H1 (cell line): ENCODE measurements around the gene SPTBN5. TPM values are rescaled to one million over a fixed set of nuclear protein-coding genes. Genes with fewer than 3 reads are reported as not detected.

Experiments
- BCL11A ChIP-seq, 2 experiments: IDR thresholded peaks; one replicate each; pipeline ENCODE4 v1.6.1; 2011; ENCODE audit warnings: low read depth in 2 of 2, low read length in 2 of 2, mild to moderate bottlenecking in 2 of 2
- BRCA1 ChIP-seq: IDR thresholded peaks from 2 replicates; pipeline ENCODE4 v1.6.1; 2012; ENCODE audit warnings: low read depth, low read length, improper control_type of control experiment
- CBX5 ChIP-seq: fragments of 300-800, 300-1000 bp; sonication (generic); IDR thresholded peaks from 2 replicates; pipeline ENCODE4 v1.7.1; 2016; ENCODE audit warnings: antibody characterized with exemption, low read length, low read depth
- CBX8 ChIP-seq: fragments of 300-800, 300-1000 bp; sonication (generic); IDR thresholded peaks from 2 replicates; pipeline ENCODE4 v1.7.1; 2016; ENCODE audit warnings: low read depth, low read length, borderline replicate concordance
- CHD2 ChIP-seq: IDR thresholded peaks from 2 replicates; pipeline ENCODE4 v1.6.1; 2012; ENCODE audit warnings: low read length, improper control_type of control experiment
- EGR1 ChIP-seq: IDR thresholded peaks from 2 replicates; pipeline ENCODE4 v1.6.1; 2011; ENCODE audit warnings: low read depth, low read length, borderline replicate concordance
- FOSL1 ChIP-seq: IDR thresholded peaks from 2 replicates; pipeline ENCODE4 v1.6.1; 2011; ENCODE audit warnings: mild to moderate bottlenecking, low read depth, low read length, moderate library complexity; ENCODE audit not compliant: insufficient read depth
- JUN ChIP-seq: IDR thresholded peaks from 2 replicates; pipeline ENCODE4 v1.6.1; 2011; ENCODE audit warnings: low read depth, mild to moderate bottlenecking, improper control_type of control experiment, low read length
- KDM5A ChIP-seq: fragments of 200-600 bp; IDR thresholded peaks from 2 replicates; pipeline ENCODE4 v1.7.1; 2012; ENCODE audit warnings: mild to moderate bottlenecking, low read length, inconsistent platforms, mixed read lengths
- MAFK ChIP-seq: IDR thresholded peaks from 2 replicates; pipeline ENCODE4 v1.6.1; 2012; ENCODE audit warnings: low read depth, mild to moderate bottlenecking, improper control_type of control experiment, low read length
- PHF8 ChIP-seq: fragments of 200-600 bp; sonication (generic); conservative IDR thresholded peaks from 2 replicates; pipeline ENCODE4 v1.7.1; 2012; ENCODE audit warnings: low read depth, mild to moderate bottlenecking, inconsistent platforms, low read length, moderate library complexity
- POLR2AphosphoS5 ChIP-seq: IDR thresholded peaks from 2 replicates; pipeline ENCODE4 v1.6.1; 2011; ENCODE audit warnings: low read depth, low read length
- RAD21 ChIP-seq, 2 experiments: IDR thresholded peaks in 1 of 2; conservative IDR thresholded peaks in 1 of 2; 2 replicates each; pipeline ENCODE4 v1.6.1; 2011; ENCODE audit warnings: low read depth in 2 of 2, low read length in 2 of 2, improper control_type of control experiment in 1 of 2, inconsistent platforms in 1 of 2, mild to moderate bottlenecking in 1 of 2, moderate library complexity in 1 of 2
- RBBP5 ChIP-seq: IDR thresholded peaks from 2 replicates; pipeline ENCODE4 v1.7.1; 2012; ENCODE audit warnings: low read depth, mild to moderate bottlenecking, inconsistent platforms, low read length, moderate library complexity, borderline replicate concordance
- RXRA ChIP-seq: IDR thresholded peaks from 2 replicates; pipeline ENCODE4 v1.6.1; 2011; ENCODE audit warnings: low read depth, mild to moderate bottlenecking, low read length, moderate library complexity; ENCODE audit not compliant: insufficient read depth
- SAP30 ChIP-seq: fragments of 300-600 bp; sonication (generic); IDR thresholded peaks from 2 replicates; pipeline ENCODE4 v1.7.1; 2012; ENCODE audit warnings: low read length, moderate library complexity, mild to moderate bottlenecking, inconsistent platforms; ENCODE audit not compliant: insufficient read depth, insufficient replicate concordance
- TAF7 ChIP-seq: optimal IDR thresholded peaks from 2 replicates; pipeline ENCODE3; 2011; ENCODE audit warnings: low read depth, mild to moderate bottlenecking, inconsistent platforms, low read length, moderate library complexity, borderline replicate concordance
- polyA plus RNA-seq, 7 experiments: library from polyadenylated mRNA; depleted of rRNA in 3 of 7; stranded (reverse) in 5 of 7; unstranded in 2 of 7; fragments of >200 nt in 5 of 7; fragments of 200-250 nt in 2 of 7; gene quantifications; 1 replicate in 5 of 7; 2 replicates in 1 of 7; 4 replicates in 1 of 7; pipeline versions ENCODE4 v1.2.1 to v1.2.3, GENCODE V29; 2011 to 2013; ENCODE audit warnings: missing spikeins in 2 of 7, mixed read lengths in 2 of 7
- total RNA-seq: library from RNA; stranded (reverse); fragmentation: NEBNext Ultra II Directional; extraction: Animal tissue kit (Norgen Biotek cat#: 25700); gene quantifications from 2 replicates; pipeline ENCODE4 v1.2.1, GENCODE V29; 2021
- TF ChIP-seq, protein P1 (sequence below): IDR thresholded peaks from 2 replicates; pipeline ENCODE4 v1.6.1; 2011; ENCODE audit warnings: low read length, improper control_type of control experiment
- TF ChIP-seq, protein P2 (sequence below): IDR thresholded peaks from 2 replicates; pipeline ENCODE4 v1.6.1; 2012; ENCODE audit warnings: inconsistent platforms

The SPTBN5 gene
- total and polyA plus RNA-seq, 2 of the 8 experiments (the other 6 are each of a cell fraction or from before 2014, with no cell fraction given) = 0.32 to 0.84 TPM

DNA sequence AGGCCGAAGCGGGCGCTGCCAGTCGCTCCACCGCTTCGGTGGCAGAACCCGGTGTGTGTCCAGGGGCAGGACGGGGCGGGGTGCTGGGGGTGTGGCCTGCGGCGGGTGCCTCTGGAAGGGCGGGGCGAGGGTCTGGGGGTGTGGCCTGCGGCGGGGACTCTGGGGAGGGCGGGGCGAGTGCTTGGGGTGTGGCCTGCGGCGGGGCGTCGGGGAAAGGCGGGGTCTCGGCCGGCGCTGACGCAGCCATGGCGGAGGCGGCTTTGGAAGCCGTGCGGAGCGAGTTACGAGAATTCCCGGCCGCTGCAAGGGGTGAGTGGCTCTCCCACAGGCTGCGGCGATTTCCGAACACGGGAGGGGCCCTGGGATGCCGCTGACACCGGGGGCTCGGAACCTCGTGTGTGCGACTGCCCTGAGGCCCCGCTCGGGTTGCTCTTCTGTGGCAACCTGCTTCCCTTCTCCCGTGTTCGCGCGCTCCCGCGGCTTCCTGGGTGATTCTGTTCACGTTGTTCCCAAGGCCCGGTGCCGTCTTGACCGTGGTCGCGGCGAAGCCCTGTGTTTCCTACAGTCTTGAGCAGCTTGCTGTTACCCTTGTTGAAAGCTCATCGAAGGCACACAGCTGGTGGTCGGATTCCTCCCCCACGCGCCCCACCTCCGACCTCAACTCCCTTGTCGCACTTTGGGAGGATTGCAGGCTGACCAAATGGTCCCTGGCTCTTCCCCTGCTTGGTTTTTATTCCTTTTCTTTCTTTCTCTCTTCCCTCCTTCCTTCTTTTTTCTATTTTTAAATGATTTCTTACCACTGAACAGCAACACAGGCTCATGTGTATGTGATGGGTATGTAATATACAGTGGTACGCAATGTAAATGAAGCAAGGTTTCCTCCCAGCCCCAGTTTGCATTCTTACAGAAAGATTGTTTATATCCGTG is 65.7 kb downstream of the SPTBN5 start, which contains the start of gene JMJD7 (continued):
- TF ChIP-seq CBX5 (no peak), RXRA (no peak), TAF7 (no peak), KDM5A (no peak), CBX8 (no peak), RAD21 (IDR thresholded peaks at IDR 0.05 in 1 of 2, conservative IDR thresholded peaks at IDR 0.05 in 1 of 2; ENCODE audit: low read depth in 2 of 2, low read length in 2 of 2) (no peak; a peak in 1 of 4 replicates), POLR2AphosphoS5 (no peak; the same call in 1 of the 2 replicates), MAFK (no peak), CHD2 (no peak), FOSL1 (no peak), JUN (no peak), RBBP5 (peak; percentile 90), EGR1 (no peak), PHF8 (peak; percentile 79; the same call in 1 of the 2 replicates), SAP30 (peak; percentile 82), BRCA1 (no peak), BCL11A (IDR thresholded peaks at IDR 0.05; ENCODE audit: low read depth in 2 of 2, low read length in 2 of 2) (no peak)
- TF ChIP-seq, protein P1, sequence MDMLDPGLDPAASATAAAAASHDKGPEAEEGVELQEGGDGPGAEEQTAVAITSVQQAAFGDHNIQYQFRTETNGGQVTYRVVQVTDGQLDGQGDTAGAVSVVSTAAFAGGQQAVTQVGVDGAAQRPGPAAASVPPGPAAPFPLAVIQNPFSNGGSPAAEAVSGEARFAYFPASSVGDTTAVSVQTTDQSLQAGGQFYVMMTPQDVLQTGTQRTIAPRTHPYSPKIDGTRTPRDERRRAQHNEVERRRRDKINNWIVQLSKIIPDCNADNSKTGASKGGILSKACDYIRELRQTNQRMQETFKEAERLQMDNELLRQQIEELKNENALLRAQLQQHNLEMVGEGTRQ = no peak
- TF ChIP-seq, protein P2, sequence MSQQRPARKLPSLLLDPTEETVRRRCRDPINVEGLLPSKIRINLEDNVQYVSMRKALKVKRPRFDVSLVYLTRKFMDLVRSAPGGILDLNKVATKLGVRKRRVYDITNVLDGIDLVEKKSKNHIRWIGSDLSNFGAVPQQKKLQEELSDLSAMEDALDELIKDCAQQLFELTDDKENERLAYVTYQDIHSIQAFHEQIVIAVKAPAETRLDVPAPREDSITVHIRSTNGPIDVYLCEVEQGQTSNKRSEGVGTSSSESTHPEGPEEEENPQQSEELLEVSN = no peak
